WTC11 (cell line): ENCODE results near the gene RTP5. TPM values are rescaled to one million over a fixed set of nuclear protein-coding genes. Genes with fewer than 3 reads are reported as not detected.

Experiments used
- ATAC-seq: fragments of 200-7000 bp; cut with Tn5 transposase; 2 replicates; pipeline ENCODE4 v1.10.0; 2021; ENCODE audit warnings: mild to moderate bottlenecking, moderate library complexity
- CTCF ChIA-PET: fragments of 300-600 bp; sonication (Branson Sonifier 250); formaldehyde crosslinking; loops from one replicate; lab custom pipeline; 2021; ENCODE audit warnings: antibody characterized with exemption; lab: Charles Lee
- POLR2A ChIA-PET: fragments of 350-600 bp; sonication (Branson Sonifier 250); formaldehyde crosslinking; loops from one replicate; lab custom pipeline; 2021; ENCODE audit warnings: antibody characterized with exemption; lab: Charles Lee
- DNase-seq: peaks from one replicate; pipeline ENCODE4 v3.0.0; 2021; ENCODE audit warnings: low spot score
- H3K27ac Mint-ChIP-seq: 2 replicates; pipeline ENCODE4 v1.8.0; 2021; ENCODE audit warnings: mixed read lengths
- H3K27me3 Mint-ChIP-seq: 2 replicates; pipeline ENCODE4 v1.8.0; 2021; ENCODE audit warnings: low read depth, mild to moderate bottlenecking, moderate library complexity, mixed read lengths
- H3K36me3 Mint-ChIP-seq: 2 replicates; pipeline ENCODE4 v1.8.0; 2021; ENCODE audit warnings: mixed read lengths
- H3K4me1 Mint-ChIP-seq: 2 replicates; pipeline ENCODE4 v1.8.0; 2022; ENCODE audit warnings: mixed read lengths
- H3K4me3 Mint-ChIP-seq: 2 replicates; pipeline ENCODE4 v1.8.0; 2021; ENCODE audit warnings: mild to moderate bottlenecking, moderate library complexity, mixed read lengths
- H3K9me3 Mint-ChIP-seq: 2 replicates; pipeline ENCODE4 v1.8.0; 2021; ENCODE audit warnings: mixed read lengths
- AR ChIP-seq: fragments of 250-450 bp; sonication (Bioruptor Pico); IDR thresholded peaks from 2 replicates; pipeline ENCODE4 v1.9.0; 2021; ENCODE audit warnings: mild to moderate bottlenecking
- ATF3 ChIP-seq: sonication (generic); formaldehyde crosslinking; conservative IDR thresholded peaks from 2 replicates; pipeline ENCODE4 v1.8.1; 2022; ENCODE audit warnings: mild to moderate bottlenecking, missing genetic modification reagents
- ATF6 ChIP-seq: sonication (generic); formaldehyde crosslinking; IDR thresholded peaks from 2 replicates; pipeline ENCODE4 v1.8.1; 2023; ENCODE audit warnings: mild to moderate bottlenecking, missing genetic modification reagents
- ERG ChIP-seq: fragments of 250-450 bp; sonication (Bioruptor Pico); IDR thresholded peaks from 2 replicates; pipeline ENCODE4 v1.8.0; 2021; ENCODE audit warnings: mild to moderate bottlenecking
- GABPB1 ChIP-seq: sonication (generic); formaldehyde crosslinking; IDR thresholded peaks from 2 replicates; pipeline ENCODE4 v1.8.1; 2023; ENCODE audit warnings: mild to moderate bottlenecking, missing genetic modification reagents
- GRHL2 ChIP-seq: fragments of 250-450 bp; sonication (Bioruptor Pico); IDR thresholded peaks from 2 replicates; pipeline ENCODE4 v1.8.0; 2022; ENCODE audit warnings: mild to moderate bottlenecking, moderate library complexity; ENCODE audit not compliant: insufficient replicate concordance, severe bottlenecking
- JUN ChIP-seq: sonication (generic); formaldehyde crosslinking; IDR thresholded peaks from 2 replicates; pipeline ENCODE4 v1.8.0; 2023; ENCODE audit warnings: mild to moderate bottlenecking, missing genetic modification reagents
- MLX ChIP-seq: sonication (generic); formaldehyde crosslinking; IDR thresholded peaks from 2 replicates; pipeline ENCODE4 v1.8.1; 2023; ENCODE audit warnings: mild to moderate bottlenecking, missing genetic modification reagents, moderate library complexity
- MXD4 ChIP-seq: fragments of 250-450 bp; sonication (Bioruptor Pico); IDR thresholded peaks from 2 replicates; pipeline ENCODE4 v1.8.0; 2021; ENCODE audit warnings: mild to moderate bottlenecking, moderate library complexity, borderline replicate concordance
- SMAD3 ChIP-seq: sonication (generic); formaldehyde crosslinking; IDR thresholded peaks from 2 replicates; pipeline ENCODE4 v1.8.0; 2022; ENCODE audit warnings: missing genetic modification reagents, mild to moderate bottlenecking, borderline replicate concordance
- TEAD1 ChIP-seq: sonication (generic); formaldehyde crosslinking; IDR thresholded peaks from 2 replicates; pipeline ENCODE4 v1.8.0; 2022; ENCODE audit warnings: mild to moderate bottlenecking, missing genetic modification reagents
- TP53 ChIP-seq: sonication (generic); formaldehyde crosslinking; IDR thresholded peaks from 2 replicates; pipeline ENCODE4 v1.8.1; 2023; ENCODE audit warnings: mild to moderate bottlenecking, missing genetic modification reagents
- ZBTB43 ChIP-seq: sonication (generic); formaldehyde crosslinking; IDR thresholded peaks from 2 replicates; pipeline ENCODE4 v1.8.1; 2023; ENCODE audit warnings: mild to moderate bottlenecking, missing genetic modification reagents
- ZMAT4 ChIP-seq: fragments of 250-450 bp; sonication (Bioruptor Pico); IDR thresholded peaks from 2 replicates; pipeline ENCODE4 v1.9.0; 2021; ENCODE audit warnings: mild to moderate bottlenecking
- ZNF423 ChIP-seq: fragments of 250-450 bp; sonication (Bioruptor Pico); IDR thresholded peaks from 2 replicates; pipeline ENCODE4 v2.1.2; 2022; ENCODE audit warnings: mild to moderate bottlenecking, moderate library complexity
- ZNF671 ChIP-seq: fragments of 250-450 bp; sonication (Bioruptor Pico); IDR thresholded peaks from 2 replicates; pipeline ENCODE4 v1.8.0; 2021; ENCODE audit warnings: mild to moderate bottlenecking
- total RNA-seq: library from RNA; stranded (reverse); gene quantifications from 3 replicates; pipeline ENCODE4 v1.2.3, GENCODE V29; 2021

RTP5 gene
- total RNA-seq, 1 experiment from 2014 or later, result not detected

- DNase-seq (no peak), ATAC-seq (no peak)
- CTCF ChIA-PET, result no interaction called here
- Mint-ChIP-seq H3K4me1 (no peaks in the 10 kb centered on the region), H3K9me3 (peaks cover 6% of the 10 kb centered on the region), H3K36me3 (peaks cover 6% of the 10 kb centered on the region), H3K4me3 (no peak overlapping the region), H3K27me3 (peaks cover 6% of the 10 kb centered on the region), H3K27ac (no peak overlapping the region)
- POLR2A ChIA-PET, result no interaction called here
- TF ChIP-seq TEAD1 (no peak), MXD4 (no peak), ZBTB43 (no peak), ATF6 (CRISPR knock-in tag) (no peak), TP53 (CRISPR knock-in tag) (no peak), GRHL2 (CRISPR knock-in tag) (no peak), ERG (CRISPR knock-in tag) (no peak), SMAD3 (no peak), AR (CRISPR knock-in tag) (no peak)
Observed at GRCh38 chr2:241871538-241872312, 2.2 kb downstream of the RTP5 start.

GRCh38 chr2:241872313-241872642 lies 2.7 kb downstream of the RTP5 start:
- DNase-seq (no peak), ATAC-seq (no peak)
- Mint-ChIP-seq H3K4me3 (no peak overlapping the region), H3K9me3 (peaks cover 6% of the 10 kb centered on the region), H3K27me3 (peaks cover 6% of the 10 kb centered on the region), H3K4me1 (no peaks in the 10 kb centered on the region), H3K27ac (no peak overlapping the region), H3K36me3 (peaks cover 6% of the 10 kb centered on the region)
- no peak for TF ChIP-seq ZNF671
- TF ChIP-seq JUN (CRISPR knock-in tag), result no peak
- no peak for TF ChIP-seq ZMAT4
- no peak for TF ChIP-seq ZNF423 (CRISPR knock-in tag)
- no peak for TF ChIP-seq GABPB1 (CRISPR knock-in tag)
- no peak for TF ChIP-seq ATF3 (CRISPR knock-in tag)
- no peak for TF ChIP-seq MLX (CRISPR knock-in tag)
- ChIA-PET CTCF (no interaction called here), POLR2A (no interaction called here)
